Heart left ventricle (tissue), 13 donors: ENCODE results near the gene CHCHD3.

Experiments used
- CTCF ChIP-seq, 12 donors: fragments of 200-600 bp; sonication (generic) in 4 of 12; IDR thresholded peaks; one replicate each; pipeline versions ENCODE4 v1.5.0 to v1.8.0; 2018 to 2022; ENCODE audit warnings: antibody characterized with exemption in 12 of 12, mild to moderate bottlenecking in 5 of 12
- POLR2A ChIP-seq, 2 donors: fragments of 450-650 bp; IDR thresholded peaks; one replicate each; pipeline ENCODE4 v1.6.1; 2017; ENCODE audit warnings: antibody characterized with exemption in 2 of 2, mild to moderate bottlenecking in 2 of 2, moderate library complexity in 2 of 2
- donor health status: ischemic (EF 13 %, LVEDD 7.1; RV severe dilation, severe dysfunction).
- donor health status: DM: no; HTN: yes; CAD: no.
- donor health status: DM: no; HTN: no; CAD: no.
- donor health status: ischemic (EF 25% LVEDD 6.9; RV normal size, moderate dysfunction).
- donor health status: ischemic (EF 25% LVEDD 5.7; RV mildly dilated, moderate dysfunction).
- donor health status: ischemic (EF 35%, LVEDD 5.7; RV mildly dilated, moderate dysfunction).
- donor health status: nonischemic (EF 11% LVEDD 7.7; RV severe dilation, severe dysfunction).
- donor health status: DM: yes; HTN: yes; CAD: no.
- donor health status: PGD.
- donor health status: ischemic (EF 29% LVEDD 5.4; RV normal size, mild dysfunction).
- donor health status: nonischemic (EF 23%, LVEDD 6.1; RV moderate dilation, normal function).

DNA sequence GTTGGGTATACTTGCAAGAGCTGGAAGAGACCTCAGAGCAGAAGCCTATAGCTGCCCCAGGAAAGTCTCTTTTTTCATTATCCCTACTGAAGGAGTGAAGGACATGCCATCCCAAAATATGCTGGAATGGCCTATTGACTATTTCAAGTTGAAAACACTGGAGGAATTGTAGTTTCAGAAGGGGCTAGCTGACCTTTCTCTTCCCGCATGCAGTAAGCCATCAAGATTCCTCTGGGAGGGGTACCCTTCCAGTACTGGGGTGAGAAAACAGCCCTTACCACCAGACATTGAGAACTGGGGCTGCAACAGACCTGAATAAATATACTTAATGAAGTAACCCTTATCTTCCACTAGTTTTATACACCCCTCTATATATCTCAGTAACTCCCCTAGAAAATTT lies 41.7 kb downstream of the CHCHD3 start:
- no peak for TF ChIP-seq POLR2A (IDR thresholded peaks at IDR 0.05)
- TF ChIP-seq CTCF (IDR thresholded peaks at IDR 0.05) = no peak
